ENCODE data around the gene POU4F3. TPM values are rescaled to one million over a fixed set of nuclear protein-coding genes. Genes with fewer than 3 reads are reported as not detected.

POU4F3 gene
- polyA plus RNA-seq, 4 donors = 0.07 to 0.17 (median 0.10) TPM

DNA sequence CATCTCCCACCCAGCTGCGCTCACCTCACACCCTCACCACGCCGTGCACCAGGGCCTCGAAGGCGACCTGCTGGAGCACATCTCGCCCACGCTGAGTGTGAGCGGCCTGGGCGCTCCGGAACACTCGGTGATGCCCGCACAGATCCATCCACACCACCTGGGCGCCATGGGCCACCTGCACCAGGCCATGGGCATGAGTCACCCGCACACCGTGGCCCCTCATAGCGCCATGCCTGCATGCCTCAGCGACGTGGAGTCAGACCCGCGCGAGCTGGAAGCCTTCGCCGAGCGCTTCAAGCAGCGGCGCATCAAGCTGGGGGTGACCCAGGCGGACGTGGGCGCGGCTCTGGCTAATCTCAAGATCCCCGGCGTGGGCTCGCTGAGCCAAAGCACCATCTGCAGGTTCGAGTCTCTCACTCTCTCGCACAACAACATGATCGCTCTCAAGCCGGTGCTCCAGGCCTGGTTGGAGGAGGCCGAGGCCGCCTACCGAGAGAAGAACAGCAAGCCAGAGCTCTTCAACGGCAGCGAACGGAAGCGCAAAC lies 1.1 kb downstream of the POU4F3 start:
- DNase-seq (ENCODE audit: low read depth in 4 of 4, low spot score in 3 of 4) = no peak

- peak; percentile 55 to 70 (median 64) for DNase-seq (ENCODE audit: low read depth in 4 of 4, low spot score in 3 of 4)
Observed at GRCh38 chr5:146340260-146341081, 1.8 kb downstream of the POU4F3 start.

DNA sequence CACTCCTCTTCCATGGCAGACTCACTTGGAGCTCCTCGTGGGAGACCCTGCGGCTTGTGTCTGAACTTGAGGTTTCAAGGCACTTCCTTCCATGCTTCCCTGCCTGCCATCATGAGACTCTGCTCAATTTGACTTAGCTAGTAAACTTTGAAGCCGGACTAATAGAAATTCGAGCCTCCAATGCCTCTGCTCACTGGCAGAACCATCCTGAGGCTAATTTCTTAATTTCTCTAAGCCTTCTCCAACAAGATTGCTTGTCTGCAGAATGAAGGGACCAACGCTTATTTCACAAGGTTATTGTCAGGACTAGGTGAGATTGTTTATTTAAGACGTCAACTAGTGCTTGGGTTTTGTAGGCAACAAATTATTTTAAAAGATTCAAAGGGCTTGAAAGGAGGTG lies 3.2 kb downstream of the POU4F3 start:
- no peak for DNase-seq (ENCODE audit: low read depth in 4 of 4, low spot score in 3 of 4)

GRCh38 chr5:146342519-146342881 lies 3.9 kb downstream of the POU4F3 start:
- no peak for DNase-seq (ENCODE audit: low read depth in 4 of 4, low spot score in 3 of 4)

DNA sequence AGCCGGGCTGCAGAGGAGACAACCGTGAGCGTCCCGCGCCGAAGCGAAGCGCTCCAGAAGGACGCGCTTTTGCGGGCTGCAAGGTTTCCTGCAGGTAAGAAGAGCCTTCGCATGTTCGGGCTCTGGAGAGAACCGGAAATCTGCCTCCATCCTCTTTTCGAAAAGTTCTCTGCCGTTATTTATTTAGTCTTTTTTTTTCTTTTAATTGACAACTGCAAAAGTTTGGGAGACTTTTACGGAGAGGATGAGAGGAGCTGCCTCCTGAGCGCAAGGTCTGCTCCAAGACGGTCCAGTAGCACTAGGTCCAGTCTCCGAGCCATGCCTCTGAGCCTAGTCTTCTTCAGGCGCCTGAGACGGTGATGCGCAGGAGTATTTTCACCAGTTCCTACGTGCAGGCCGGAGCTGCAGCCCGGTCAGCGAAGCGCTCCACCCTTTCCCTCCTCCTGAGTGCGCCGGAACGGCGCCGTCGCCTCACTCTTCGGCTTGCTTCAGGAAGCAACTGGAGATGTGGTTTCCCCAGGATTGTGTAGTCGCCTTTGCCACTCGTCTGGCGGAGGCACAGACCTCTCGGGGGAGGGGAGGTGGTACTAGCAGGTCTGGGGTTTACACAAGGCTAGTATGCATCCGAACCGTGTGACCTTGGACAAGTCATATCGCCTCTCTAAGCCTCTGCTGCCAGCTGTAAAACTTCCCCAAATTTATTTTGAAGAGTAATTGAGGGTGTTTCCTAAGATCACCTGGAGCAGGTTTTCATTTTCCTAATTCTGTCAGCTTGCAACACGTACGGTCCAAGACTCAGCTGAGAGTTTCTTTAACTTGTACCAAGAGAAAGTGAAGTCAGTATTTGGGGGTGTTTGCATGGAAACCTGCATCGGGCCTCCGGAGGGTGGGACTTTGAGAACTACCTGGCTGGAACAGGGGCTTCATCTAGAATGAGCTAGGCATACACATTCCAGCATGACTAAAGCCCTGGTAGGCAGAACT lies 4.5 kb downstream of the POU4F3 start:
- DNase-seq (ENCODE audit: low read depth in 4 of 4, low spot score in 3 of 4) = no peak

DNA sequence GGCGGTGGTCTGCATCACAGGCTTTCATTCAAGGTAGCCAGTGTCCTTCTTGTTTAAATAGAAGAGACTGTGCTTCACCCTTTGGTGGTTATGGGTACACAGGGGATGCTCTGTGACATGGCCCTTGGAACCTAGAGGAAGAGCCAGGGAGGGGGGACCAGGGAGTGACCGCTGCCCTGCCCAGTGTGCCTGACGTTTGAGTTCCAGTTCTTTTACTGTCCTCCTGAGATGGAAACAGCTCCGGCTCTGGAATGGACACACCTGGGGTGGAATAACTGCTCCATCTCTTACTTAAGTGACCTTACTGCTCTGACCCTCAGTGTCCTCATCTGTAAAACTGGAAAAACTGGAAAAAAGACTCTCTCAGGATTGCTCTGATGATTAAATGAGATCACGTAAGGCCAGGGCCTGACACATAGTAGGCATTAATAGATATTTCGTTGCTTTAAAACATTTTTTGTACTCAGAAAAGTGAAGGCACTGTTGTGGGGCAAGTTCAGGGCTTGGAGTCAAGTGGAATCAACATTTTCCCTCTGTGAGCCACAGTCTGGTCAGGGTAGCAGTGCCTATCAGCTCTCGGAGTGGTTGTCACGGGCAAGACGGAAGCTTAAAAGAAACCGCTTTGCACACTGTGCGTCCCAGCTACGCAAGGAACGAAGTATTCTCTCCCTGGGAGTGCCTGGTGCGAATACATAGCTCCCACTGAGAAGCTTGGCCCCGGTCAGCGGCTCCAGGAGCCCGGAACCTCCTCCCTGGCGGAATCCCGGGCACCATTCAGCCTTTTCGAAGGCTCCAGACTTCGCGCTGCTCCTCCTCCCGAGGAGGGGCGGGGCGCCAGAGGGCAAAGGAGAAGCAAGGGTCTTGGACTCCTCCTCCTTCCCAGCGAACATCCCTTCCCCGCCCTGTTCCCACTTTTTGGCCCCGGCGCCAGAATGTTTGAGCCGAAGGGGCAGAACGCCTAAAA lies 5.8 kb downstream of the POU4F3 start:
- DNase-seq (ENCODE audit: low read depth in 4 of 4, low spot score in 3 of 4) = no peak

- DNase-seq (ENCODE audit: low read depth in 4 of 4, low spot score in 3 of 4) = no peak
Observed at GRCh38 chr5:146345240-146345577, 6.6 kb downstream of the POU4F3 start.

- DNase-seq (ENCODE audit: low read depth in 4 of 4, low spot score in 3 of 4) = no peak
Observed at GRCh38 chr5:146345578-146346366, 7.1 kb downstream of the POU4F3 start.

- no peak for DNase-seq (ENCODE audit: low read depth in 4 of 4, low spot score in 3 of 4)
Observed at GRCh38 chr5:146357126-146357525, 18.5 kb downstream of the POU4F3 start.

- DNase-seq (ENCODE audit: low read depth in 4 of 4, low spot score in 3 of 4) = no peak
Observed at GRCh38 chr5:146359836-146360235, 21.2 kb downstream of the POU4F3 start.

- DNase-seq (ENCODE audit: low read depth in 4 of 4, low spot score in 3 of 4) = no peak
Observed at GRCh38 chr5:146363161-146363874, 24.7 kb downstream of the POU4F3 start.

- DNase-seq (ENCODE audit: low read depth in 4 of 4, low spot score in 3 of 4) = no peak
Observed at GRCh38 chr5:146365618-146366017, 27.0 kb downstream of the POU4F3 start.

DNA sequence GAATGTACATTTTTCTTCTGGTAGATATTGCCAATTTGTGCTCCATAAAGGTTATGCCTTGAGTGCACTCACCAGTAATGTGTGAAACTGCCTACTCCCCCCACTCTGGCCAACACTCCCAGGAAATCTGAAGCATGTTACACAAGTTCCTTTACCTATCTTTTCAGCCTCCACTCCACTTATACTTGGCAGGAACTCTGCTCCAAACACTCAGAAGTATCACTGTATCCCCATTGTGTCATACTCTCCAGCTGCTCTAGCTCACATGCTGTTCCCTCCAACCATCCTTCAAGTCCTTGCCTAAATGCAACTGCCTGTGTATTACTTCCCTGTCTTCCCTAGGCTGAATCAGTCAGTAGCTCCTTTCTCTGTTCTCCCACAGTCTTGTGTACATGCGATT lies 28.3 kb downstream of the POU4F3 start:
- DNase-seq (ENCODE audit: low read depth in 4 of 4, low spot score in 3 of 4) = no peak

- no peak for DNase-seq (ENCODE audit: low read depth in 4 of 4, low spot score in 3 of 4)
Observed at GRCh38 chr5:146368137-146368536, 29.5 kb downstream of the POU4F3 start.

- no peak for DNase-seq (ENCODE audit: low read depth in 4 of 4, low spot score in 3 of 4)
Observed at GRCh38 chr5:146369691-146370090, 31.1 kb downstream of the POU4F3 start.

DNA sequence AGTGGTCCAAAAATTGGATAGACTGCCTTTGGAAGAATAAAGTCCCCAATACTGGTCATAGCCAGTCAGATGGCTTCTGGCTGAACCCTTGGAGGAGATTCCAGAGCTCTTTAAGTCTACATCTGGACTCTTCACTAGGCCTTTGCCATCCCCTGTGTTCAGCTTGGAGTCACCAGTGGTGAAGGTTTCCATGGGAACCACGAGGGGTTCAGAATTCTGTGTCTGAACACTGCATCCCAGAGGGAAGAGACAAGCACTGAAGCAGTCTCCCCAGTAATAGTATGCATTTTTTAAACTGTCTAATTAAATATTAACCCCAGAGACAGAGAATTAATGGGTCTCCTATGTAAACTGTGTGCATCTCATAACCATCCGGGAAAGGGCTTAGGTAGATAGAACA lies 38.2 kb downstream of the POU4F3 start:
- DNase-seq (ENCODE audit: low read depth in 4 of 4, low spot score in 3 of 4) = no peak

DNA sequence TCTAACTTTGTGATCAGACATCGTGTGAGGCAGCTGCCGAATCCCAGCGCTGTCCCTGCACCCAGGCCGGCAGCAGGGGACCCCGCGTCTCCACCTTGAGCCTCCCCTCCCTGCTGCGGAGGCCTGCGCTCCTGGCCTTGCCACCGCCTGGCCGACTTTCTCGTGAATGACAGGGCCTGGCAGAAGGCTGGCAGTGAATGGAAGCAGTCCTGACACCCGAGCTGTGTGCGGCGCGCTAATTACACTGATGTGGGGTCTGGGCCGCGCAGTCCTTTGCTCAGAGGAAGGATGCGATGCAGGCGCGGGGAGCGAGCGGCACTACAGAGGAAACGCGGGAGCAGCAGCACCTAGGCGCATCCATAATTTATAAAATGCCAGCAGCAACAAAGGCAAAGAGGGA lies 40.3 kb downstream of the POU4F3 start:
- DNase-seq (ENCODE audit: low read depth in 4 of 4, low spot score in 3 of 4) = no peak

GRCh38 chr5:146380714-146381113 lies 42.1 kb downstream of the POU4F3 start:
- no peak for DNase-seq (ENCODE audit: low read depth in 4 of 4, low spot score in 3 of 4)

GRCh38 chr5:146388386-146388785 lies 49.7 kb downstream of the POU4F3 start:
- DNase-seq (ENCODE audit: low read depth in 4 of 4, low spot score in 3 of 4) = no peak

Data from left renal pelvis (tissue), 4 donors.